T-helper 2 cell treated with Interferon-gamma antibody and Interleukin-4, amounts not matched to agents 100 ng/mL and 5 ng/mL, for 36 hours (primary cell): ENCODE measurements around the gene ABCC3. TPM values are rescaled to one million over a fixed set of nuclear protein-coding genes. Genes with fewer than 3 reads are reported as not detected.

Source experiments
- intact Hi-C: fragments of 100-400 bp; cut with micrococcal nuclease; formaldehyde crosslinking; loops from one replicate; pipeline ENCODE4 v1.15.1; 2023
- total RNA-seq: library from RNA; stranded (reverse); gene quantifications from 2 replicates; pipeline ENCODE4 v1.2.3, GENCODE V29; 2022

ABCC3 gene
- total RNA-seq, 1 donor from 2014 or later = not detected

DNA sequence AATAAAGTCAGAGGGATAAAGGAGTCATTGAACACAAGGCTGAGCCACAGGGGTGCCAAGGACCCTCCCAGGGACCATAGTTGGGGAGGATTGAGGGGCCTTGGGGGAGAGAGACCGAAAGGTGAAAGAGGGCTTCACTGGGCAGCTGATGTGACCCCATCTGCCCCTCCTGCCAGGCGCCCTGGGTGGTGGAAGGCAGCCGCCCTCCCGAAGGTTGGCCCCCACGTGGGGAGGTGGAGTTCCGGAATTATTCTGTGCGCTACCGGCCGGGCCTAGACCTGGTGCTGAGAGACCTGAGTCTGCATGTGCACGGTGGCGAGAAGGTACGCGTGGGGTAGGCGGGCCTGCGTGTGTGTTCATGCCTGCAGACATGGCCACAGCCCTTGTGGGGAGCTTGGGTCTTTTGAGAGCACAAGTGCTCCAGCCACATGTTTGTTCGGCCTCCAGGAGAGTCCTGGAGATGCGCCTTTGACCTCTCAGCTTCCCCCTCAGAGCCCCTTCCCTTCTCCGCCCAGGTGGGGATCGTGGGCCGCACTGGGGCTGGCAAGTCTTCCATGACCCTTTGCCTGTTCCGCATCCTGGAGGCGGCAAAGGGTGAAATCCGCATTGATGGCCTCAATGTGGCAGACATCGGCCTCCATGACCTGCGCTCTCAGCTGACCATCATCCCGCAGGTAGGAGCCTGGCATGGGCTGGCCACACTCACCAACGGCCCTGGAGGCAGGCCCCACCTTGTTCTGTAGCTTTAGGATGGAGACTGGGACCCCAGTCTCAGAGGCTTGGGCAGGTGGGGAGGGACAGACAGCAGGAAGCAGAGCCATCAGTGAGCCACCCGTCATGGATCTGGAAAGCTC, 49.0 kb downstream of the ABCC3 start:
- intact Hi-C loops = no loop called here

DNA sequence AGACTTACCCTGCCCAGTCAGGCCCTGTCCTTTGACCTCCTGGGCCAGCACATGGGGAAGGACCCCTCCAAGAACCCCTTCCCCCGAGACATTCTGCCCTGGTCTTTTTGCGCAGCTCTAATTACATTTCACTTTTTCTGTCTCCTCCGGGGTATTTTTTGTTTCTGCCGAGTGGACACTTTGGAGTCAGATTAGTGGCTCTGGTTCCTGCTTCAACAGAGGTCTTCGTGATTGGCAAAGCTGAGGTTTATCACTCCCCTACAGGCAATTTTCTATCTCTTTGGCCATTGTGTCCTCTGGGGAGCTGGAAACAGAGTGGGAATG, 49.6 kb downstream of the ABCC3 start:
- intact Hi-C loops = no loop called here

DNA sequence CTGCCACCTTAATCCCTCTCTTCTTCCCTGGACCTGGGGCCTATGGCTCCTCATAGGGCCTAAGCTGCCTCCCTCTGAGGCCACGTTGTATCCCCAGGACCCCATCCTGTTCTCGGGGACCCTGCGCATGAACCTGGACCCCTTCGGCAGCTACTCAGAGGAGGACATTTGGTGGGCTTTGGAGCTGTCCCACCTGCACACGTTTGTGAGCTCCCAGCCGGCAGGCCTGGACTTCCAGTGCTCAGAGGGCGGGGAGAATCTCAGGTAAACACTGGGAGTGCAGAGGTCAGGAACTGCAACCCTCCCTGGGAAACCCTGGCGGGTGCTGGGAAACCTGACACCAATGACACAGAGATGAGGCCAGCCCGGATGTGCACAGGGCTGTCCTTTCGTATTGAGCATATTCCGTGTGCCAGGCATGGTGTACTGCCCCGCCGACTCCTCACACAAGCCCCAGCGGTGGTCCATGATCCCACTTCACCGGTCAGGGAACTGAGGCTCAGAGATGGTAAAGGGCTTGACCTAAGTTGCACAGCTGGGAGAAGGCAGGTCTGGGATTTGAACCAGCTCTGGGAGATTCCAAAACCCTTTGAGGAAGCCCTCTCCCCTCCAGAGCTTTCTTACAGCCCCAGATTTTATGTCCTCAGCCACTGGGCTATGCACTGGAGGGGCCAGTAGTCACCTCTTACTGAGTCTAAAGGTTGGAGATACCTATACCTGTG, 50.1 kb downstream of the ABCC3 start:
- intact Hi-C loops = no loop called here

DNA sequence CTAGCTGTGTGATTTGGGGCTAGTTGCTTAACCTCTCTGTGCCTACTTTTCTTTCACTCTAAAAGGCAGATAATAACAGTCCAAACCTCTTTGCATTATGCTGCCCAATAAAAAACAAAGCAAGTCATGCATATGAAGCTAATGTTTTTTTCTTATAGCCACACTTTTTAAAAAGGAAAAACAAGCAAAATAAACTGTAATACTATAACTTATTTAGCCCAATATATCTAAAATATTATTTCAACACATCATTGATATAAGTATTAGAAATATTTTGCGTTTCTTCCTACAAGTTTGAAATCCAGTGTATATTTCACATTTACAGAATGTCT, 50.6 kb downstream of the ABCC3 start:
- intact Hi-C loops = no loop called here

DNA sequence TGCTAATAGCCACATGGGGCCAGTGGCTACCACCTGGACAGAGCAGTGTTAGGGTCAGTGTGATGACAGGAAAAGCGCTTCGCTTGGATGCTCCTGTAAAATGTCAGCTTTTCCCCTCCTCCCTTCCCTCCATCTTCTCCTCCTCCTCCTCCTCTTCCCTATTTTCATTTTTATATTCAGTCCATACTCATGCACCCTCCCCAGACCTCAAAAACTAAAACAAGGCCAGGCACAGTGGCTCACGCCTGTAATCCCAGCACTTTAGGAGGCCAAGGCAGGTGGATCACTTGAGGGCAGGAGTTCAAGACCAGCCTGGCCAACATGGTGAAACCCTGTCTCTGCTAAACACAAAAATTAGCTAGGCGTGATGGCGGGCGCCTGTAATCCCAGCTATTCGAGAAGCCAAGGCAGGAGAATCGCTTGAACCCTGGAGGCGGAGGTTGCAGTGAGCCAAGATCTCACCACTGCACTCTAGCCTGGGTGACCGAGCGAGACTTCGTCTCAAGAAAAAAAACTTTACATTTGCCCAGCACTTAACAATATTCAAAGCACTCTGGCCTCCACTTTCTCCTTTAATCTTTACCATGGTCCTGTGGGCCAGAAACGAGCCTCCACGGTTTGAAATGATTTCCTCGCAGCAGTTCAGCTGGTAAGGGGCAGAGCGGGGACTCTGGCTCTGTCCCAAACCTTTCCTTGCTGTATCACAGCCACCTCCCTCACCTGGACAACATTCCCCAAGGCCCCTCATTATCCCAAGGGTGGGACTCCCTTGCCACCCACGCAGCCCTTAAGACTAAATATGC, 51.2 kb downstream of the ABCC3 start:
- intact Hi-C loops = no loop called here

DNA sequence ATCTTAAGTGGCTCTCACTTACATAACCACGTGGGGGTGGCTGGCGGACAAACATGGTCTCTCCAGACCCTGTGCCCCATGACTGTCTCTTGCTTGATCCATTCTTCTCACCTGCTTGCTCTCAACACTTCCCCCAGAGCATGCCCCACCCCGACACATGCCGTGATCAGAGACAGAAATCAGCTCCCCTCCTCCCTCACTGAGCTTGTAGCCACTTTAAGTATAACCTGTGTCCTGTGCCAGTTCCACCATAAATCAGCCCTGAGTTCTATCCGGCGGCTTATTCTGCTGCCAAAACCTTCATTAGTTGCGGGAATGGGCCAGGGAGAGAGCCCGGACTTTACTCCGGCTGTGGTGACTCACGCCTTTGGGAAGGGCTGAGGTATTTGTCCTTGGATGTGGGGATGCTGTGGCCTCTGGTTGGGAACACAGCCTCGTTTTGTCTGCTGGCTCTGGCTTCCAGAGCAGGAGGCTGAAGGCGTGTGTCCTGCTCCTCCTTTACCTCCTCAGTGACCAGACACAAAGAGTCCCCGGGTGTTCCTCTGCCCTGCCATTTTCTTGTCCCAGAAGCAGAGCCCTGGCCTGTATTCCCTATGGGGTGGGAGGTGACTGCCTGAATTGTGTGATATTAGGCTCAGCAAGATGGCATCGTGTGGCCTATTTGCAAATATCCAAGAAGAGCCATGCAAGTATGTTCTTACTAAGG, 52.0 kb downstream of the ABCC3 start:
- intact Hi-C loops = no loop called here

DNA sequence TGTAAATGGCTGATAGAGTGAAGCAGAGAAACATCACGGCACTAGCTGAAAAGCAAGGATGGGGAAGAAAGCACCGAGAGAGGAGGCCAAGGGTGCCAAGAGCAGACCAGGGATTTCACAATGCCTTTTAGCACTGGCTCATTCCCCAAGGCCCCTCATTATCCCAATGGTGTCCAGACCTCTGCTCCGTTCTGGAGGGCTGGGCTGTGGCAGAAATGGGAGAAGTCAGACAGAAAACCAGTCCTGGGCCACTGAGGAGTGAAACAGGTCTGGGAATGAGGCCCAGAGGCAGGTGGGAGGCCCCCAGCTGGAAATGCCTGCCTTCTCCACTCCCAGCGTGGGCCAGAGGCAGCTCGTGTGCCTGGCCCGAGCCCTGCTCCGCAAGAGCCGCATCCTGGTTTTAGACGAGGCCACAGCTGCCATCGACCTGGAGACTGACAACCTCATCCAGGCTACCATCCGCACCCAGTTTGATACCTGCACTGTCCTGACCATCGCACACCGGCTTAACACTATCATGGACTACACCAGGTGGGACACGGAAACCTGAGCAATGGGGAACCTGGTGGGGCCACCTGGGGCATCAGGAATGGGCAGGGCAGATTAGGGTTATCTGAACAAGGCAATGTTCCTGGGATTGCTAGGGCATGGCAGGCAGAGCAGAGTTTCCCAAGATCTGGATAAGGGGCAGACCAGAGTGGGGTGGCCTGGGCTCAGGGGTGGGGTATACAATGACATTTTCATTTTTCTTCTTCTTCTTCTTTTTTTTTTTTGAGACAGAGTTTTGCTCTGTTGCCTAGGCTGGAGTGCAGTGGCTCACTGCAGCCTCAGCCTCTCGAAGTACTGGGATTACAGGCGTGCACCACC, 52.8 kb downstream of the ABCC3 start:
- intact Hi-C loops = no loop called here

DNA sequence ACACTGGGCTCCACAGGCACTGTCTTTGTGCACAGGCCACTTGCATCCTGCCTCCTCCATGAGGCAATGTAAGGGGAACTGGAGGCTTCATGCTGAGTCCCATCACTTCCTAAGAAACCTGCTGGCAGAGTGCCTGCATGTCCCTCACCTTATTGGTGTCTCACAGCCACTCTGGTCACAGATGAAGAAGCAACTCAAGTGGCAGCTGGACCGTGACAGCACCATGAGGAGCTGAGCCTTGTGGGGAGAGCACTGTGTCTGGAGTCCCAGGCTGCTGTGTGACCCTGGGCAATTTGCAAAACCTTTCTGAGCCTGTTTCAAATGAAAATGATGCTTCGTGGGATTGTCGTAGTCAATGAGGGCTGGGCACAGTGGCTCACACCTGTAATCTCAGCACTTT, 53.6 kb downstream of the ABCC3 start:
- intact Hi-C loops = no loop called here

DNA sequence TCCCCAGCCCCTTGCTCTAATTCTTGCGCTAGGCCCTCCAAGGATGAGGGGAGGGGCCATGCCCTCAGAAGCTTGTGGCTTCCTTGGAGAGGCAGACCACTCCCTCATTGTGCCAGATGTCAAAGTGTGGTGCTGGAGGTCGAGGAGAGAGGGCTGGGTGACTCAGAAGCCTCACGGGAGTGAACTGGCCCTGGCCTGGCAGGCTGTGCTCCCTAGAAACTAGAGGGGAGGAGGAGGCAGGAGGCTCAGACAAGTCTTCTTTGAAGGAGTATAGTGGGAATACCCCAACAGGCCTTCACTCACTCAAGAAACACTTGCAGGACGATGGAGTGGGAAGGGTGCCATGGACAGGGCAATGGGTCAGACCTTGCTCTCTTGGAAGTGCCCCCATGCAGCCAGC, 54.6 kb downstream of the ABCC3 start:
- intact Hi-C loops = no loop called here

DNA sequence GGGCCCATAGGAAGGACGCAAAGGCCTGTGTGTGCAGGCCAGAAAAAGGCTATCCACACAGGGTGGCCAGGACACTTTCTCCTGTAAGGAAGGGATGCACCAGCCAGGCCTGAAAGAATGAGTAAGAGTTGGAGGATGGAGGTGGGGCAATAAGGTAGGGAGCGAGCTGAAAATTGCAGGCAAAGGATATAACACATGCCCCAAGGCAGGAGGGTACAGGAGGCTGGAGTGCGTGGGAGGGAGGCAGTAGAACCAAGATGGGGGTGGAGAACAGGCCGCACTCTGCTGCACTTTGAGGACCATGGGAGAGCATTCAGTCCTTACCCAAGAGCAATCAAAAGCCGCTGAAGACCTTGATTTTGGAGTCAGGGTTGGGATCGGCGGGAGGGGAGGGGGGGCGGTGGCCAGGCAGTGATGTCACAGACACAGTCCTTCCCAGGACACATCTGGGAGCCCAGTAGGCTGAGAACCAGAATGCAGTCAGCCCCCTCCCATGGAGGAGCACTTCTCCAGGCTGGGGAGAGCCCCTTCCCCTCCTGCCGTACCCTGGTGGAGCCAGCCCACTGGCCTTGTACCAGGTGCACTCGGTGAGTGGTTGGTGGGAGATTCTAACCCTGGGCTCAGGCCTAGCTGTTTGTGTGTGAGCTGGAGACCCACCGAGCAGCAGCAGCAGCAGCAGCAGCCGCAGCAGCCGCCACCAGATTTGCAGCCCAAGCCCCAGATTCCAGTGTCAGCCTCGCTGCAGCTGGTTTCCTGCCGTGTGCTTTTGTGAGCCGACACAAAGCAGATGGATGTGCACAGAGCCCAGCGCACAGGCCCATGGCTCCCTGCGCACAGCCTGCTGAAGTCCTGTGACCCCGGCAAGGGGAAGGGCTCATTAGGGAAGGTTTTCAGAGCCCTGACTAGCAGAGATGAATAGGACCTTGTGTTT, 55.5 kb downstream of the ABCC3 start:
- intact Hi-C loops = no loop called here

DNA sequence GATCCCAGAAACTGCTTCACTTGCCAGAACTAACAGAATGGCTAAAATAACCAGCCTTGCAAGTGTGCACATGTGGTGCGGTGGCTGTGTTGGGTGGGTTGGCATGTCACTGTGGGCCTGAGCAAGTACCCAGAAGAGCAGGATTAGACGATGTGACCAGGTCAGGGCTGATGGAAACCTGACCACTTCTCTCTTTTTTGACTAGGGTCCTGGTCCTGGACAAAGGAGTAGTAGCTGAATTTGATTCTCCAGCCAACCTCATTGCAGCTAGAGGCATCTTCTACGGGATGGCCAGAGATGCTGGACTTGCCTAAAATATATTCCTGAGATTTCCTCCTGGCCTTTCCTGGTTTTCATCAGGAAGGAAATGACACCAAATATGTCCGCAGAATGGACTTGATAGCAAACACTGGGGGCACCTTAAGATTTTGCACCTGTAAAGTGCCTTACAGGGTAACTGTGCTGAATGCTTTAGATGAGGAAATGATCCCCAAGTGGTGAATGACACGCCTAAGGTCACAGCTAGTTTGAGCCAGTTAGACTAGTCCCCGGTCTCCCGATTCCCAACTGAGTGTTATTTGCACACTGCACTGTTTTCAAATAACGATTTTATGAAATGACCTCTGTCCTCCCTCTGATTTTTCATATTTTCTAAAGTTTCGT, 56.3 kb downstream of the ABCC3 start:
- intact Hi-C loops = no loop called here

DNA sequence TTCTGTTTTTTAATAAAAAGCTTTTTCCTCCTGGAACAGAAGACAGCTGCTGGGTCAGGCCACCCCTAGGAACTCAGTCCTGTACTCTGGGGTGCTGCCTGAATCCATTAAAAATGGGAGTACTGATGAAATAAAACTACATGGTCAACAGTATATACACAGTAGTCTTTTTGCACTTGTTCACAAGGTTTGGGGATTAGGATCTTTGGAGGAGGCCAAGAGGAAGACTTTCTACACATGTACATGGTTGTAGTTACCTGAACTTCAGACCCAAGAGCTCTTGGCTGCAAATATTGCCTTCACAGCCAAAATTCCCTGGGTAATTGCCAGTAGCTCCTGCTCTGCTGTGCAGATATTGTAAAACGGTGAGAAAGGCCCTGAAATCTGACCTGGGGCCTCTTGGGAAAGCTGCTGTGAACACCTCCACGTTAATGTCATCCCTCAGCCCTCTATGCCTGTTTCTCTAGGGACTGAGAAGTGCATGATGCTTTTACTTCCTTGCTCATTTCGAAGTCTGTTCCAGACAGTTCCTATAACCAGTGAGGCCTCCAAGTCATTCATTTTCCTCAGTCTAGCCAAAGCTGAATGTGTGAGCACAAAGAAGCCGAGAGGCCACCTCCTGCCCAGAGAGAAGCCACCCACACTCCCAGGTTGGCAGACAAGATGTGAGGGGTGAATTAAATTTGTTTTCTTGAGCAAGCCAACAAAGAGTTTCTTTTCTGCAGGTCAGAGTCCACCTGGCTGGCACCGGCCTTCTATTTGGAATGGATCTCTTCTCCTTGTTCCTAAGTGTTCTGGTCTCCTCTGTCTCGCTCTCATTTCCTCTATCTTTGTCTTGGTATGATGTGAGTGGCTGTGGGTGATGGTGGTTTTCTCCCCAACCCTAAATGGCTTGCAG, 57.1 kb downstream of the ABCC3 start:
- intact Hi-C loops = no loop called here

DNA sequence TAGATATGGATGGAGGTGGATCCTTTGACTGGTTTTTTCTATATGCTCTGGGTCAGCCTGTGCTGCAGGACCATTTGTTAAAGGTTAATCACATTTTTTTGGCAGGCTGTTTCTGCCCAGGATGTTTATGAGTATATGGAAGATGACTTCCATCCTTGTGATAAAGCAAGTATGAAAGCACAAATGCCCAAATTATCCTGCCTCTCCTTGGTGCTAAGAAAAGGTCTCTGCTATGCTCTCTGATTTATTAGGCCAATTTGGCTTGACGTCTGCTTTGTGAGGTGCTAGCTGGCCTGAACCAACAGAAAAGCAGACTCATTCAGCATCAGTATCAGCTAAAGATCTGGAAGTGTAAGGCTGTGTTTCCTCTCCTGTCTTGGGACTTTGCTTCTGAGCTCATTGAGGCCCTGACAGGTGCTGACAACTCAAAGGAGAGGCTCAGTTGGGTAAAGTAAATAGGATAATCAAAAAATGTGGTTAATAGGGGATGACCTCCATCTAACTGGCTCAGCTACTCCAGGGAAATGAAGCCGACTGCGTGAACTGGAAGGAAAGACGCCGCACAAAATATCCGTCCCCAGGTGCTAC, 57.9 kb downstream of the ABCC3 start:
- intact Hi-C loops = no loop called here

DNA sequence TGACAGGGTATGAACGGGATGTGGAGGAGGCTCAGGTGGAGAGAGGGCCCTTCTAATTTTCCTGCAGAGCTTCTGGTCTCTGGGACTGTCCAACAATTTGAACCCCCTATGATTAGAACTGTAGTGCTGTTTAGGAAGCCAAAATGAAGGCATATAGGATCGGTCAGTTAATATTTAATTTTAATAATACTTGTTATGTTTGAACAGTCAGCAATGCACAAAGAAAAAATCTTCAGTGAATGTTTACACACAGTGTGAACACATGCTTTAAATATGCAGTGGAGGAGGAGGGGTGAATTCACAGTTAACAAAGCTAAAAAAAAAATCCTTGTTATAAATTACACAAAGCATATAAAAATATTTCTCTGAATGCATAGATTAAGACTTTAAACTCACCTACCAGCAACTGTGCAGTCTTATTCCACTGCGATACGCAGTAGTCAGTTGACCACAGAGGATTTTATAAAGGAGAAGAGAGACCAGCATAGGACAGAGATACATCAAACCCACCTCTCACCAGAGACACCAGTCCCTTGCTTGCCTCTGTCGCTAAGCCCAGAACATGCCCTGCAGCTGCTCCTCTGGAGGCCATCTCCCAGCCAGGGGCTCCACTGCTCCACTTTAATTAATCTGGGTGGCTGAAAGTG, 58.5 kb downstream of the ABCC3 start:
- intact Hi-C loops = no loop called here

DNA sequence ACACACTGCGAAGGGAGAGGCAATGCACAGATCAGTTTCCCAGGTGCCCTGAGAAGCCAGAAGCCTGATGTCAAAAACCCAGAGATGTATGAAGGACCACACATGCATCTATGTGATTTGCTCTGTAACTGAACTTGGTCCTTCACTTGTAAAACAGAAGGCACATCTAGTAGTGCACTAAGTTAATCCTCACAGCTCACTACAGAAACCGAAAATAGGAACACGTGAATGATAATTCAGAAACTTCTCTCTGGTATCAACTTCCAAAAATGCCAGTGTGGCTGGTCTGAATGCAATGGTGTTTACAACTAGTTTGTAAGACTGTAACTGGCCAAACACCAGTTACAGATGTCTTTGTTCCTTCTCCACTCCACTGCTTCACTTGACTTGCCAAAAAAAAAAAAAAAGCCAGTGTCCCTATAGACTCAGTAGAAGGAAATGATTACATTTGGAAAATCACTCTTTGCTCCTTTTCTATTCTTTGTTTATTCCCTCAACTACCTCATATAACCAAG, 61.7 kb downstream of the ABCC3 start:
- intact Hi-C loops = loop anchor here (5.0 kb wide), 1 partner anchor 139 kb away; no protein-coding TSS in a partner anchor

DNA sequence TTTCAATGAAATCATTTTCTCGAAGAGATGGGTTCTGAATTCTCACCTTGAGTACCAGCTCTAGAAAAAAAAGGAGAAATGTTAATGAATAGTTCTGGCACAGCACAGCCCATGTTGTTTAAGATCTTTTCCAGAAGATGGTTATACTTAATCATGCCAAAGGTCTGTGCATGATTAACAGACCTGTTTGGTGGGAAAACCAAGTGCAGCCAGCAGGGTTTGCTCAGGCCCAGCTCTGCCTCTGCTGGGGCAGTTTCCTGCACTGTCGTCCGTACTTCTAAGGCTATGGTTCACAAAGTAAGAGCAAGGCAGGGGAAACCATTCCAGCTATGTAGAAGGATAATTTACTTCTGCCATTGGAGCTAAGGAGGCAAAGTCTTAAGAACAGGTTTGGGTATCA, 62.4 kb downstream of the ABCC3 start:
- intact Hi-C loops = loop anchor here (5.0 kb wide), 1 partner anchor 140 kb away; no protein-coding TSS in a partner anchor
